ENCODE measurements around the gene IL11RA.

DNA sequence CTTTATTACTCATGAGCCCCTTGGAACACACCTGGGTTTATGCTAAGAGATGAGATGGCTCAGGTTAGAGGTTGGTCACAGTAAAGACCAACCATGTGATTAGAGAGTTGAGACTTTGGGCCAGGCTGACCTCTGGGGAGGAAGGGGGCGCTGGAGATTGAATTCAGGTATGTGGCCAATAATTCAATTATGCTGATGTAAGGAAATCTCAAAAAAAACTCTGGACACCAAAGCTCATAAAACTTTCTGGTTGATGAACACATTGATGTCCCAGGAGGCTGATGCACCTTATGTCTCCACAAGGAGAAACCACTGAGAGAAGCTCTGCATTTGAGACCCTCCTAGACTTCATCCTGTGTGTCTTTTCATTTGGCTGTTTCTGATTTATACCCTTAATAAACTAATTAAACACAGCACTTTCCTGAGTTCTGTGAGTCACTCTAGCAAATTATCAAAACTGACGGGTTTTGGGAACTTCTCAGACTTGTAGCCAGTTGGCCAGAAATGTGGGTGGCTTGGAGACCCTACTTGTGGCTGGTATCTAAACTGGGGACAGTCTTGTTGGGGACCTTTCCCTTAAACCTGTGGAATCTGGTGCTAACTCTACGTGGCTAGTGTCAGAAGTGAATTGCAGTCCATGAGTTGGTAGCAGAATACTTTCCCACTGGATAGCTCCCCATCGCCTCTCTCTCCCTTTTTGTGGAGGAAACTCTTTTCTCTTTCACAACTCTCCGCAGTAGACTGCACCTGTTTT is 18.0 kb downstream of the IL11RA start:
- TF ChIP-seq, protein P1, sequence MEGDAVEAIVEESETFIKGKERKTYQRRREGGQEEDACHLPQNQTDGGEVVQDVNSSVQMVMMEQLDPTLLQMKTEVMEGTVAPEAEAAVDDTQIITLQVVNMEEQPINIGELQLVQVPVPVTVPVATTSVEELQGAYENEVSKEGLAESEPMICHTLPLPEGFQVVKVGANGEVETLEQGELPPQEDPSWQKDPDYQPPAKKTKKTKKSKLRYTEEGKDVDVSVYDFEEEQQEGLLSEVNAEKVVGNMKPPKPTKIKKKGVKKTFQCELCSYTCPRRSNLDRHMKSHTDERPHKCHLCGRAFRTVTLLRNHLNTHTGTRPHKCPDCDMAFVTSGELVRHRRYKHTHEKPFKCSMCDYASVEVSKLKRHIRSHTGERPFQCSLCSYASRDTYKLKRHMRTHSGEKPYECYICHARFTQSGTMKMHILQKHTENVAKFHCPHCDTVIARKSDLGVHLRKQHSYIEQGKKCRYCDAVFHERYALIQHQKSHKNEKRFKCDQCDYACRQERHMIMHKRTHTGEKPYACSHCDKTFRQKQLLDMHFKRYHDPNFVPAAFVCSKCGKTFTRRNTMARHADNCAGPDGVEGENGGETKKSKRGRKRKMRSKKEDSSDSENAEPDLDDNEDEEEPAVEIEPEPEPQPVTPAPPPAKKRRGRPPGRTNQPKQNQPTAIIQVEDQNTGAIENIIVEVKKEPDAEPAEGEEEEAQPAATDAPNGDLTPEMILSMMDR (IDR thresholded peaks at IDR 0.05), result no peak
- TF ChIP-seq EP300 (IDR thresholded peaks at IDR 0.05) (no peak), POLR2A (IDR thresholded peaks at IDR 0.05) (no peak)

Measured in sigmoid colon (tissue), 4 donors.